Neural progenitor cell (in vitro differentiated cells): ENCODE measurements around the gene POLD3. TPM values are rescaled to one million over a fixed set of nuclear protein-coding genes. Genes with fewer than 3 reads are reported as not detected.

Source experiments
- DNase-seq: peaks from one replicate; pipeline ENCODE4 v3.0.0-alpha.2; 2016; ENCODE audit warnings: low spot score
- H2AFZ ChIP-seq: fragments of 200-600 bp; sonication (generic); replicated peaks from 2 replicates; pipeline ENCODE4 v1.6.1; 2016; ENCODE audit warnings: antibody characterized with exemption
- H3F3A ChIP-seq: fragments of 200-600 bp; sonication (generic); 2 replicates; pipeline ENCODE4 v1.6.1; 2016; ENCODE audit warnings: antibody characterized with exemption, low read depth
- H3K27ac ChIP-seq: fragments of 200-600 bp; sonication (generic); 2 replicates; pipeline ENCODE4 v1.5.1; 2016; ENCODE audit warnings: mild to moderate bottlenecking
- H3K27me3 ChIP-seq: fragments of 200-600 bp; sonication (generic); 2 replicates; pipeline ENCODE4 v1.6.1; 2016; ENCODE audit warnings: mild to moderate bottlenecking, moderate library complexity
- H3K36me3 ChIP-seq: fragments of 200-600 bp; sonication (generic); 2 replicates; pipeline ENCODE4 v1.5.1; 2016
- H3K4me1 ChIP-seq: fragments of 200-600 bp; sonication (generic); 2 replicates; pipeline ENCODE4 v1.6.1; 2016; ENCODE audit warnings: mixed run types
- H3K4me2 ChIP-seq: fragments of 200-600 bp; sonication (generic); 2 replicates; pipeline ENCODE4 v1.6.1; 2016
- H3K4me3 ChIP-seq: fragments of 200-600 bp; sonication (generic); 2 replicates; pipeline ENCODE4 v1.5.1; 2016
- H3K79me2 ChIP-seq: fragments of 200-600 bp; sonication (generic); 2 replicates; pipeline ENCODE4 v1.6.1; 2016; ENCODE audit warnings: low read depth
- H3K9ac ChIP-seq: fragments of 200-600 bp; sonication (generic); 2 replicates; pipeline ENCODE4 v1.6.1; 2016
- H3K9me3 ChIP-seq: fragments of 200-600 bp; sonication (generic); 2 replicates; pipeline ENCODE4 v1.5.1; 2016; ENCODE audit warnings: low read depth
- H4K20me1 ChIP-seq: fragments of 200-600 bp; sonication (generic); 2 replicates; pipeline ENCODE4 v1.6.1; 2016; ENCODE audit warnings: low read depth
- H3K27ac Mint-ChIP-seq: 3 replicates; pipeline ENCODE4 v1.8.0; 2021; ENCODE audit warnings: mixed read lengths
- H3K27me3 Mint-ChIP-seq: 2 replicates; pipeline ENCODE4 v1.8.0; 2022; ENCODE audit warnings: low read depth, mild to moderate bottlenecking, inconsistent platforms, moderate library complexity, mixed read lengths; ENCODE audit not compliant: insufficient read depth
- H3K36me3 Mint-ChIP-seq: 3 replicates; pipeline ENCODE4 v1.8.0; 2021; ENCODE audit warnings: mixed read lengths
- H3K4me1 Mint-ChIP-seq: 3 replicates; pipeline ENCODE4 v1.8.0; 2021; ENCODE audit warnings: mixed read lengths
- H3K4me3 Mint-ChIP-seq: 3 replicates; pipeline ENCODE4 v1.8.0; 2021; ENCODE audit warnings: mild to moderate bottlenecking, moderate library complexity, mixed read lengths
- H3K9me3 Mint-ChIP-seq: 3 replicates; pipeline ENCODE4 v1.8.0; 2020; ENCODE audit warnings: mixed read lengths
- CTCF ChIP-seq: fragments of 200-600 bp; sonication (generic); IDR thresholded peaks from 2 replicates; pipeline ENCODE4 v1.5.1; 2017; ENCODE audit warnings: antibody characterized with exemption, mild to moderate bottlenecking
- EZH2 ChIP-seq: fragments of 200-600 bp; sonication (generic); IDR thresholded peaks from 2 replicates; pipeline ENCODE4 v1.6.1; 2017; ENCODE audit warnings: antibody characterized with exemption, mild to moderate bottlenecking, moderate library complexity
- EZH2phosphoT487 ChIP-seq: fragments of 200-600 bp; sonication (generic); IDR thresholded peaks from 2 replicates; pipeline ENCODE4 v1.6.1; 2017; ENCODE audit warnings: antibody characterized with exemption
- total RNA-seq: library from RNA; depleted of rRNA; stranded (reverse); fragments of >200 nt; gene quantifications from 2 replicates; pipeline ENCODE4 v1.2.3, GENCODE V29; 2015; ENCODE audit warnings: low replicate concordance

The POLD3 gene
- total RNA-seq, 1 donor from 2014 or later, result 56.9 TPM

- no peaks in the 10 kb centered on the region for H3K4me1 Mint-ChIP-seq
- H3K79me2 ChIP-seq, result peaks cover 15% of the 10 kb centered on the region
- no peaks in the 10 kb centered on the region for H3K27me3 ChIP-seq
- peaks cover 19% of the 10 kb centered on the region for H3K36me3 Mint-ChIP-seq
- no peaks in the 10 kb centered on the region for H4K20me1 ChIP-seq
- no peak for TF ChIP-seq EZH2
- no peak for TF ChIP-seq CTCF
- TF ChIP-seq EZH2phosphoT487, result no peak
- no peak overlapping the region for H2AFZ ChIP-seq
- H3K9ac ChIP-seq, result no peak overlapping the region
- no peak overlapping the region for H3K27ac ChIP-seq
- no peak overlapping the region for H3K4me3 ChIP-seq
- H3K27me3 Mint-ChIP-seq, result no peaks in the 10 kb centered on the region
- H3K4me2 ChIP-seq, result no peak overlapping the region
- no peaks in the 10 kb centered on the region for H3F3A ChIP-seq
- no peaks in the 10 kb centered on the region for H3K9me3 ChIP-seq
- no peaks in the 10 kb centered on the region for H3K9me3 Mint-ChIP-seq
- no peak overlapping the region for H3K4me3 Mint-ChIP-seq
- peaks cover 17% of the 10 kb centered on the region for H3K36me3 ChIP-seq
- H3K4me1 ChIP-seq, result no peaks in the 10 kb centered on the region
- no peak overlapping the region for H3K27ac Mint-ChIP-seq
- DNase-seq, result no peak
Measured at GRCh38 chr11:74604311-74604710, 11.9 kb downstream of the POLD3 start.

- TF ChIP-seq CTCF, result no peak
- no peaks in the 10 kb centered on the region for H3K4me1 Mint-ChIP-seq
- Histone ChIP-seq H3K9me3 (no peaks in the 10 kb centered on the region), H3K27me3 (no peaks in the 10 kb centered on the region), H3K4me2 (no peak overlapping the region), H4K20me1 (no peaks in the 10 kb centered on the region), H3K4me3 (no peak overlapping the region), H3K9ac (no peak overlapping the region), H3K79me2 (peaks cover 23% of the 10 kb centered on the region), H3K27ac (no peak overlapping the region), H3K36me3 (peaks cover 25% of the 10 kb centered on the region), H3K4me1 (no peaks in the 10 kb centered on the region), H3F3A (no peaks in the 10 kb centered on the region), H2AFZ (no peak overlapping the region)
- H3K27ac Mint-ChIP-seq, result peak overlapping the region; percentile 13
- no peaks in the 10 kb centered on the region for H3K27me3 Mint-ChIP-seq
- H3K9me3 Mint-ChIP-seq, result no peaks in the 10 kb centered on the region
- no peak for DNase-seq
- no peak overlapping the region for H3K4me3 Mint-ChIP-seq
- H3K36me3 Mint-ChIP-seq, result peaks cover 23% of the 10 kb centered on the region
Measured at GRCh38 chr11:74605403-74605802, 13.0 kb downstream of the POLD3 start.

GRCh38 chr11:74608431-74608830 lies 16.0 kb downstream of the POLD3 start:
- H3K36me3 Mint-ChIP-seq, result peaks cover 28% of the 10 kb centered on the region
- Histone ChIP-seq H2AFZ (no peak overlapping the region), H3K4me3 (no peak overlapping the region), H3K36me3 (peaks cover 31% of the 10 kb centered on the region), H3K27ac (no peak overlapping the region), H4K20me1 (no peaks in the 10 kb centered on the region), H3K79me2 (peaks cover 25% of the 10 kb centered on the region), H3K4me1 (no peaks in the 10 kb centered on the region), H3K4me2 (no peak overlapping the region), H3K9ac (no peak overlapping the region), H3K27me3 (no peaks in the 10 kb centered on the region), H3K9me3 (no peaks in the 10 kb centered on the region), H3F3A (no peaks in the 10 kb centered on the region)
- H3K4me3 Mint-ChIP-seq, result no peak overlapping the region
- no peak overlapping the region for H3K27ac Mint-ChIP-seq
- no peaks in the 10 kb centered on the region for H3K9me3 Mint-ChIP-seq
- no peak for DNase-seq
- H3K4me1 Mint-ChIP-seq, result no peaks in the 10 kb centered on the region
- no peak for TF ChIP-seq CTCF
- no peaks in the 10 kb centered on the region for H3K27me3 Mint-ChIP-seq
